HG03139 (cell line): ENCODE data around the gene COL6A1.

ENCODE experiments used
- ATAC-seq: cut with Tn5 transposase; IDR thresholded peaks from one replicate; pipeline ENCODE4 v1.9.1; 2021; ENCODE audit not compliant: unreplicated experiment

COL6A1 gene

DNA sequence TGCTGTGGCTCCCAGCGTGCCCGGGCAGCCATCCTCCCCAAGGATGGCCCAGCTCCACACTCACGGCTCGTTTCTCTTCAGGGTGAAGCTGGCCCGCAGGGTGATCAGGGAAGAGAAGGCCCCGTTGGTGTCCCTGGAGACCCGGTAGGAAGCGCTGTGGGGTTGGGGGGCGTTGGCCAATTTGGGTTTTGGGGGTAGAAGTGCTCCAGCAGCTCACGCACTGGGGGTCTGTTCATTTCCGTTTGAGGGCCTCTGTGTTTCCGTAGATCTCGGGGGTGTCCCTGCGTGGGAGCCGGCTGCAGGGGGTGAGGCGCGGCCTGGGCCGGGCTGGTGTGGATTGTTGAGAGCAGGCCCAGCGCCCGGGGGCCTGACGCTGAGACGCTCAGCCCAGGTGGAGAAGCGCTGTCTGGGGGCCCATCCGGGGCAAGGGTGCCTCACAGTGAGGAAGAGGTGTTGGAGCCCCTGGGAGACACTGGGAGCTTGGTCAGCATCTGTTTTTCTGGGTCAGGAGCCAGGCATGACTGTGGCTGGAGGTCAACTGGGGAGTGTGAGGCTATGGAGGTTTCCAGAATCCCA lies 12.6 kb downstream of the COL6A1 start:
- no peak for ATAC-seq

- no peak for ATAC-seq
These were observed 13.5 kb downstream of the COL6A1 start for GRCh38 chr21:45994759-45995685.

DNA sequence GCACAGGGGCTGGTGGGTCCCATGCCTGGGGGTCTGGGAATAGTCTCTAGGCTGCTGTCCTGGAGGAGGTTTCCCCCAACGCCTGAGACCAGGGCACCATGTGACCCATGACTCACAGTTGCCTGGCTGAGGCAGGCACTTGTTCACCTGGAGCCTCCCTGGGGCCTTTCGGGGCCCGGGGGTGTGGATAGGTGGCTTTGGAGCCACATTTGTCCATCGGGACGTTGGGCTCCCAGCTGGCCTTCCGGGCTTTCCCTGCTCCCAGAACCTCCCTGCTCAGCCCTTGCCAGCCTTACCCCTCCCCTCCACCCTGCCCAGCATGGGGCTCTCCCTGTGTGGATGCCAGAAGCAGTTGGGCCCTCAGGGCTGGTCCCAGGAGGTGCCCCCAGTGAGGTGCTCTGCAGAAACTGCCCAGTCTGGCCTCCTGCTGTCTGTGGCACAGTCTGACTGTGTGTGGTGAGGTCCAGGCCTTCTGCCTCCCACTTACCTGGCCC lies 14.2 kb downstream of the COL6A1 start:
- no peak for ATAC-seq

DNA sequence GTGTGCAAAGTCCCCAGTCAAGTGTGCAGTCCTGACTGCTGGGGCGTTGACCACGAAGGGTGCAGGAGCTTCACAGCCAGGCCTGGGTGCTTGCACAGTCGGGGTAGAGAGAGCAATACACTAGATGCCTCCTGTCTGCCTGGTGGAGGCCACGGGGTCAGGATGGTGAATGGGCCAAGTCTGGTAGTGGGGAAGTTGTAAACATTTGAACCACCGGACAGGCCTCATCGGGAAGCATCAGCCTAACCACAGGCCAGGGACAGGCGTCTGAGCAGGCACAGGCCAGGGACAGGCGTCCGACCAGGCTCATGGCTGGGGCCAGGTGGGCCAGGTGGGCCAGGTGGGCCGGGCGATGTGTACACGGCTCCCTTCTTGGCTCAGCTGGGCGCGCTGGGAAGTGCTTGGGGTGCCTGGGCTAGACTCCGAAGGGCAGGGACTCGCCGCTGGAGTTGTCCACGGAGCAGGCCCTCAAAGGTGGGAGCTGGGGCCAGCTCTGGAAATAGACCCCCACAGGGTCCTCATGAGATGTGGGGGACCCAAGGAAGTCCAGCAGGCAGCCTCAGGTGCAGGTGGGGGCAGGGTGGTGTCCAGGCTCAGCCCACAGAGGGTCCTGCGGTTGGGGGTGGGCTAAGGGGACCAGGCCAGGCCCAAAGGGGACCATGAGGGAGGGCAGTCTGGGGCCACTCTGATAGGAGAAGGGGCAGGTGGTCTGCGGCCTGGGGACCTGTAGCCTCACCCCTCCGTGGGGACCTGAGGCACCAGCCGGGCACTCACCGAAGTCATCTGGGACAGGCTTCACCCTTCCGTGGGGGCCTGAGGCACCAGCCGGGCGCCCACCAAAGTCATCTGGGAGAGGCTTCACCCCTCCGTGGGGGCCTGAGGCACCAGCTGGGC lies 15.0 kb downstream of the COL6A1 start:
- ATAC-seq, result no peak

DNA sequence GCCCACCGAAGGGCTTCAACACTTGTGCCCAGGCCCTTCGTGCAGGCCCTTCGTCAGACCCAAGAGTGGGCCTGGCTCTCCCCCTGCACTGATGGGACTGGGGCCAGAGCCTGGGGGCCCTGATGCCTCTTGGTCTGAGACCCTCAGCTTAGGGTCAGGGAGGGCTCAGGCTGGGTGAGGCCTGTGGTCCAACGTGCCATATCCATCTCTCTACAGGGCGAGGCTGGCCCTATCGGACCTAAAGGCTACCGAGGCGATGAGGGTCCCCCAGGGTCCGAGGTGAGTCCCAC lies 15.6 kb downstream of the COL6A1 start:
- no peak for ATAC-seq

DNA sequence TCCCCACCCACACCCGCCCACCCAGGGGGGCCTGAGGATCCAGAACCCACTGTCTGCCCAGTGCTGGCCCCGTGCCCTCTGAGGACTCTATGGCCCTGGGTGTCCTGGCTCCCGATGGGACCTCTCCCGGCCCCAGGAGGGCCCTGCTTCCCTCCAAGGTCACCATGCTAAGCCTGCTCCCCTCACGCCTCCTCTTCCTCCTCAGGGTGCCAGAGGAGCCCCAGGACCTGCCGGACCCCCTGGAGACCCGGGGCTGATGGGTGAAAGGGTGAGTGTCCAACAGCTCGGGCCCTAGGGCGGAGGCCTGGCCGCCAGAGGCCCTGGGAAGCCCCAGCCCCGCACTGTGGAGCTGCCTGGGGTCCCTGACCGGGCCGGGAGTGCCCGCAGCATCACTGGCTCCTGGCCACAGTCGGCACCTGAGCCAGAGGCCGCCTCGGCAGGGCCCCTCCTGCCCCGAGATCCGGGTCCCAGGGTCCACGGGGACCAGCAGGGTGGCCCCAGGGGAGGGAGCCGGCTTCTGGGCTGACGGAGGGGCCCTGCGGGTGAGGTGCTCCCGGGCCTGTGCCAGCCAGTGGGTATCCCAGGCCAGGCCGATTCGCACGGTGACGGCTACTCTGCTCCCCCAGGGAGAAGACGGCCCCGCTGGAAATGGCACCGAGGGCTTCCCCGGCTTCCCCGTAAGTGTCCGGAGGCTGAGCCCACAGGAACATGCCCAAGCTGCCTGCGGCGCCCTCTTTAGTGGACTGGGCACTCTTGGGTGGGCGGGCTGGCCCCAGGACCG lies 16.1 kb downstream of the COL6A1 start:
- ATAC-seq, result no peak

DNA sequence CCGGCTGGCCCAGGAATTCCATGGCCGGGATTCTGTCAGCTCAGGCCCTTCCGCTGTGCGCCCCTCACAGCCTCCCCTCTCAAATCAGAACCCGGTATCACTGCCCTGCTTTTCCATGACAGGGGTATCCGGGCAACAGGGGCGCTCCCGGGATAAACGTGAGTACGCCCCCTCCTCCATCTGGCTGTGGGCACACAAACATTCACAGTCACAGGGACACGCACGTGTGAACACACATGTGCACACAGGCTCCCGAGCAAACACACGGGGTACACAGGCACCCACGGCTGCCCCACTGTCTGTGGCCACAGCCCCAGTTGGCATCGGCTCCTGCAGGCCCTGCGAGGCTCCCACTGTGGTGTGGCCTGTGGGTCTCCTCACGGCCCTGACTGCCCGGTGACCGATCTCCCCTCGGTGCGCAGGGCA lies 16.7 kb downstream of the COL6A1 start:
- ATAC-seq, result no peak

DNA sequence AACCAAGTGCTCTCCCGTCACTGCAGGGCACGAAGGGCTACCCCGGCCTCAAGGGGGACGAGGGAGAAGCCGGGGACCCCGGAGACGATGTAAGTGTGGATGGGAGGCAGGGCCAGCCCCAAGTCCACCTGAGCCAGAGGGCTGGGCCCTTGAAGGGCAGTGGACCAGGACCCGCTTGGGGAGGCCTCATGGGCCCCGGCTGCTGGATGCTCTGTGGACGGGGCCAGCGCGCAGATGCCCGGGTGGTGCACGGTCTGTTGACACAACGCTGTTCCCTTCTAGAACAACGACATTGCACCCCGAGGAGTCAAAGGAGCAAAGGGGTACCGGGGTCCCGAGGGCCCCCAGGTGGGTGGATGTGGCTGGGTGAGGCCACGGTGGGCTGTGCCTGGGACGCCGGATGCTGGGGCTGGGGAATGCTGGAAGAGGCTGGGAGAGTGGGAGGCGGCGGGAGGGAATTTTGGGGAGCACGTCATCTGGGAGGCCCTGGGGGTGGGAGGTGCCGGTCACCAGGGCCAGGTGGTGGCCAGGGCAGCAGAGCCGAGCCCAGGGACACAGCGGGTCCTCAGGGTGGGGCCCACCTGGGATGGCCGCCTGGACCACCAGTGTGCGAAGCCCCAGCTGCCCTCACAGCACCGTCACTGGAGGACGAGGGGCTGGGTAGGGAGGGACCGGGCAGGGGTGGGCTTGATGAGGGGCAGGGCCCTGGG lies 17.5 kb downstream of the COL6A1 start:
- ATAC-seq, result no peak

DNA sequence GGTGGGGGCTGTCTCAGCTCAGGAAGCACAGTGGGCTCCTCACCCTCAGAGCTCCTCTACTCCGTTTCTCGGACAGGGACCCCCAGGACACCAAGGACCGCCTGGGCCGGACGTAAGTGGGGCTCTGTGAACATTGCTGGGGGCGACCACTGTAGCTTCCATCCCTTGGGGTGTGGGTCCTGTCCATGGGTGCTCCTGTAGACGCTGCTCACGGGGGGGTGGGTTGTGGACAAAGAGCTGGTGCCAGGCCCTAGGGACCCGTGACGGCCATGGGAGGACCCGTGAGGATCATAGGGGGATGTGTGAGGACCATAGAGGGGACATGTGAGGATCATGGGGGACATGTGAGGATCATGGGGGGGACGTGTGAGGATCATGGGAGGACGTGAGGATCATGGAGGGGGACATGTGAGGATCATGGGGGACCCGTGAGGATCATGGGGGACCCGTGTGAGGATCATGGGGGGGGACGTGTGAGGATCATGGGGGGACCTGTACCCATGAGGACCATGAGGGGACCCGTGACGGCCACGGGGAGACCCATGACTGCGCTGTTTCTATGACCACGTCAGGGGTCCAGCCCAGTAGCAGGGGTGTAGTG lies 18.1 kb downstream of the COL6A1 start:
- no peak for ATAC-seq

- ATAC-seq, result no peak
These were observed 18.7 kb downstream of the COL6A1 start for GRCh38 chr21:46000182-46000730.

- no peak for ATAC-seq
These were observed 19.4 kb downstream of the COL6A1 start for GRCh38 chr21:46000731-46001641.

- no peak for ATAC-seq
These were observed 20.5 kb downstream of the COL6A1 start for GRCh38 chr21:46001821-46002681.

- no peak for ATAC-seq
These were observed 21.4 kb downstream of the COL6A1 start for GRCh38 chr21:46002841-46003574.

DNA sequence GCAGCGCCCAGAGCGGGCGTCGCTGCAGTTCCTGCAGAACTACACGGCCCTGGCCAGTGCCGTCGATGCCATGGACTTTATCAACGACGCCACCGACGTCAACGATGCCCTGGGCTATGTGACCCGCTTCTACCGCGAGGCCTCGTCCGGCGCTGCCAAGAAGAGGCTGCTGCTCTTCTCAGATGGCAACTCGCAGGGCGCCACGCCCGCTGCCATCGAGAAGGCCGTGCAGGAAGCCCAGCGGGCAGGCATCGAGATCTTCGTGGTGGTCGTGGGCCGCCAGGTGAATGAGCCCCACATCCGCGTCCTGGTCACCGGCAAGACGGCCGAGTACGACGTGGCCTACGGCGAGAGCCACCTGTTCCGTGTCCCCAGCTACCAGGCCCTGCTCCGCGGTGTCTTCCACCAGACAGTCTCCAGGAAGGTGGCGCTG lies 22.0 kb downstream of the COL6A1 start:
- no peak for ATAC-seq

- ATAC-seq, result no peak
These were observed 22.7 kb downstream of the COL6A1 start for GRCh38 chr21:46004168-46004861.

GRCh38 chr21:46005081-46005480 lies 23.5 kb downstream of the COL6A1 start:
- ATAC-seq, result no peak
